HepG2 (cell line): ENCODE results near the gene PRMT7. TPM values are rescaled to one million over a fixed set of nuclear protein-coding genes. Genes with fewer than 3 reads are reported as not detected.

ENCODE experiments used
- ATAC-seq: fragments of 200-7000 bp; cut with Tn5 transposase; 3 replicates; pipeline ENCODE4 v1.9.1; 2020; ENCODE audit warnings: mild to moderate bottlenecking, moderate library complexity
- BruUV-seq: library from RNA; stranded (reverse); fragments of 400-500 nt; replicated peaks from 2 replicates; lab custom pipeline; 2021; lab: Mats Ljungman, UMichigan
- CTCF ChIA-PET: fragments of 300-600 bp; formaldehyde crosslinking; extraction: SDS; loops from one replicate; lab custom pipeline; 2021; ENCODE audit warnings: low total read pairs, inconsistent platforms, low intra/inter-chr PET ratio; lab: Yijun Ruan, JAX
- POLR2A ChIA-PET: fragments of 350-600 bp; sonication (Branson Sonifier 250); formaldehyde crosslinking; loops from one replicate; lab custom pipeline; 2020; ENCODE audit warnings: antibody characterized with exemption, inconsistent platforms; lab: Yijun Ruan, JAX
- DNase-seq: peaks from one replicate; pipeline ENCODE4 v3.0.0-alpha.2; 2015; ENCODE audit warnings: low spot score
- FAIRE-seq: peaks from 3 replicates; lab custom pipeline; 2011; peaks lifted over from hg19 to GRCh38; lab: Jason Lieb, UNC
- H2AFZ ChIP-seq: one replicate; pipeline ENCODE4 v1.6.1; 2011; ENCODE audit warnings: low read length, inconsistent platforms
- H3K27ac ChIP-seq: fragments of 300-600 bp; 3 replicates; pipeline ENCODE4 v1.8.0; 2011; ENCODE audit warnings: mixed run types, mild to moderate bottlenecking, mixed read lengths, low read length, inconsistent platforms; ENCODE audit not compliant: insufficient read depth; ENCODE audit errors: extremely low read length
- H3K27me3 ChIP-seq, 2 experiments: fragments of 200-600 bp in 1 of 2; 2 replicates in 1 of 2; 3 replicates in 1 of 2; pipeline versions ENCODE4 v1.6.0 to v1.8.0; 2011; ENCODE audit warnings: low read length in 2 of 2, mild to moderate bottlenecking in 2 of 2, moderate library complexity in 2 of 2, inconsistent platforms in 1 of 2; ENCODE audit not compliant: insufficient read depth in 2 of 2, control insufficient read depth in 1 of 2
- H3K36me3 ChIP-seq, 2 experiments: fragments of 200-600 bp in 1 of 2; replicated peaks in 1 of 2; 2 replicates in 1 of 2; 3 replicates in 1 of 2; pipeline versions ENCODE4 v1.5.1 to v1.8.0; 2011; ENCODE audit warnings: low read length in 2 of 2, inconsistent platforms in 1 of 2; ENCODE audit not compliant: insufficient read depth in 2 of 2, control insufficient read depth in 1 of 2
- H3K4me1 ChIP-seq: 2 replicates; pipeline ENCODE4 v1.5.1; 2012; ENCODE audit warnings: low read length, inconsistent platforms; ENCODE audit not compliant: insufficient read depth
- H3K4me2 ChIP-seq: 2 replicates; pipeline ENCODE4 v1.6.0; 2011; ENCODE audit warnings: low read depth, low read length, inconsistent platforms
- H3K4me3 ChIP-seq, 3 experiments: fragments of 200-600 bp in 1 of 3; sonication (generic), shearing (Covaris generic) in 1 of 3; replicated peaks in 1 of 3; 2 replicates each; pipeline ENCODE4 v1.5.1; 2011 to 2016; ENCODE audit warnings: low read length in 3 of 3, inconsistent platforms in 2 of 3, low read depth in 2 of 3, mild to moderate bottlenecking in 2 of 3, control low read depth in 1 of 3, mixed read lengths in 1 of 3; ENCODE audit not compliant: insufficient read depth in 1 of 3
- H3K79me2 ChIP-seq: one replicate; pipeline ENCODE4 v1.6.1; 2011; ENCODE audit warnings: low read length, inconsistent platforms; ENCODE audit not compliant: insufficient read depth
- H3K9ac ChIP-seq: 2 replicates; pipeline ENCODE4 v1.6.0; 2011; ENCODE audit warnings: mild to moderate bottlenecking, low read depth, low read length, inconsistent platforms; ENCODE audit not compliant: insufficient read depth
- H3K9me3 ChIP-seq: 2 replicates; pipeline ENCODE4 v1.5.1; 2012; ENCODE audit warnings: mild to moderate bottlenecking, low read length
- H4K20me1 ChIP-seq: 2 replicates; pipeline ENCODE4 v1.6.0; 2011; ENCODE audit warnings: inconsistent platforms, mild to moderate bottlenecking, low read length, moderate library complexity; ENCODE audit not compliant: insufficient read depth
- BRCA1 ChIP-seq: sonication (generic); formaldehyde crosslinking; IDR thresholded peaks from 2 replicates; pipeline ENCODE4 v1.4.0; 2020; ENCODE audit warnings: missing genetic modification reagents
- ERF ChIP-seq: IDR thresholded peaks from 2 replicates; pipeline ENCODE4 v1.6.1; 2018; ENCODE audit warnings: missing biosample characterization, missing genetic modification reagents
- ETV6 ChIP-seq: sonication (generic); formaldehyde crosslinking; conservative IDR thresholded peaks from 2 replicates; pipeline ENCODE4 v1.4.0; 2020; ENCODE audit warnings: missing genetic modification reagents
- IRF9 ChIP-seq: sonication (generic); formaldehyde crosslinking; IDR thresholded peaks from 2 replicates; pipeline ENCODE4 v1.8.0; 2022; ENCODE audit warnings: missing genetic modification reagents, mild to moderate bottlenecking, borderline replicate concordance
- NFE2L2 ChIP-seq: fragments of 150-350 bp; IDR thresholded peaks from 2 replicates; pipeline ENCODE4 v1.6.1; 2014; ENCODE audit warnings: low read length
- NFKBIZ ChIP-seq: IDR thresholded peaks from 2 replicates; pipeline ENCODE4 v1.6.1; 2018; ENCODE audit warnings: missing genetic modification reagents, missing compliant biosample characterization
- PHF20 ChIP-seq: sonication (generic); formaldehyde crosslinking; IDR thresholded peaks from 2 replicates; pipeline ENCODE4 v1.5.0; 2020; ENCODE audit warnings: mild to moderate bottlenecking, missing genetic modification reagents
- SATB2 ChIP-seq: sonication (generic); formaldehyde crosslinking; IDR thresholded peaks from 2 replicates; pipeline ENCODE4 v1.5.0; 2020; ENCODE audit warnings: missing genetic modification reagents
- SIX1 ChIP-seq: sonication (generic); formaldehyde crosslinking; IDR thresholded peaks from 2 replicates; pipeline ENCODE4 v1.4.0; 2020; ENCODE audit warnings: missing genetic modification reagents, borderline replicate concordance
- SMAD1 ChIP-seq: sonication (generic); formaldehyde crosslinking; IDR thresholded peaks from 2 replicates; pipeline ENCODE4 v1.4.0; 2020; ENCODE audit warnings: missing genetic modification reagents, low read depth, mild to moderate bottlenecking, borderline replicate concordance
- TRIM22 ChIP-seq: fragments of 450-650 bp; IDR thresholded peaks from 2 replicates; pipeline ENCODE4 v1.6.1; 2017
- ZBTB3 ChIP-seq: sonication (generic); formaldehyde crosslinking; IDR thresholded peaks from 2 replicates; pipeline ENCODE4 v1.4.0; 2020; ENCODE audit warnings: low read depth, mild to moderate bottlenecking, moderate library complexity, missing genetic modification reagents, borderline replicate concordance
- ZFP36L1 ChIP-seq: sonication (generic); formaldehyde crosslinking; IDR thresholded peaks from 2 replicates; pipeline ENCODE4 v1.8.0; 2022; ENCODE audit warnings: mild to moderate bottlenecking, missing genetic modification reagents, moderate library complexity
- ZIK1 ChIP-seq: sonication (generic); formaldehyde crosslinking; IDR thresholded peaks from 2 replicates; pipeline ENCODE4 v1.5.0; 2020; ENCODE audit warnings: mild to moderate bottlenecking, low read depth, missing genetic modification reagents, borderline replicate concordance
- ZKSCAN8 ChIP-seq: IDR thresholded peaks from 2 replicates; pipeline ENCODE4 v1.6.1; 2016; ENCODE audit warnings: borderline replicate concordance, missing genetic modification reagents, missing compliant biosample characterization
- ZMAT3 ChIP-seq: sonication (generic); formaldehyde crosslinking; conservative IDR thresholded peaks from 2 replicates; pipeline ENCODE4 v1.7.0; 2021; ENCODE audit warnings: missing genetic modification reagents
- ZNF205 ChIP-seq: IDR thresholded peaks from 2 replicates; pipeline ENCODE4 v1.6.1; 2018; ENCODE audit warnings: missing biosample characterization, missing genetic modification reagents
- ZNF234 ChIP-seq: sonication (generic); formaldehyde crosslinking; conservative IDR thresholded peaks from 2 replicates; pipeline ENCODE4 v1.5.1; 2020; ENCODE audit warnings: mild to moderate bottlenecking, missing genetic modification reagents
- ZNF775 ChIP-seq: sonication (generic); formaldehyde crosslinking; IDR thresholded peaks from 2 replicates; pipeline ENCODE4 v1.4.0; 2020; ENCODE audit warnings: missing genetic modification reagents, mild to moderate bottlenecking, moderate library complexity, borderline replicate concordance
- WGBS: methylation state at CpG from one replicate; pipeline ENCODE4 v1.1.6; 2017; ENCODE audit warnings: low lambda C conversion rate; 5-methylcytosine and 5-hydroxymethylcytosine counted together
- in situ Hi-C: cut with HindIII; loops from 2 replicates; pipeline ENCODE4 v1.10.0; 2017; ENCODE audit warnings: low pct_unique_long_range_greater_than_20kb; ENCODE audit not compliant: extremely low pct_ligation_motif_present
- intact Hi-C: fragments of 100-400 bp; cut with micrococcal nuclease; formaldehyde crosslinking; loops from one replicate; pipeline ENCODE4 v1.10.0; 2022; ENCODE audit not compliant: unreplicated experiment
- polyA plus RNA-seq, 8 experiments: library from polyadenylated mRNA; depleted of rRNA in 3 of 8; stranded (reverse) in 7 of 8; unstranded in 1 of 8; fragments of >200 nt; fragmentation: Illumina TruSeq in 4 of 8; extraction: Trizol in 4 of 8; gene quantifications; 2 replicates each; pipeline versions ENCODE4 v1.2.1 to v1.2.3, GENCODE V29; 2011 to 2016; ENCODE audit warnings: low read depth in 4 of 8, missing spikeins in 1 of 8, mixed read lengths in 1 of 8; ENCODE audit not compliant: insufficient read depth in 1 of 8
- total RNA-seq, 5 experiments: library from RNA; depleted of rRNA; stranded (reverse); fragments of >200 nt; fragmentation: Illumina TruSeq; extraction: Trizol; gene quantifications; 2 replicates each; pipeline ENCODE4 v1.2.3, GENCODE V29; 2016; ENCODE audit warnings: low read depth in 1 of 5
- TF ChIP-seq, protein P1 (sequence below): sonication (generic); formaldehyde crosslinking; IDR thresholded peaks from 2 replicates; pipeline ENCODE4 v1.8.1; 2023; ENCODE audit warnings: missing genetic modification reagents, inconsistent platforms, borderline replicate concordance

Gene PRMT7
- total and polyA plus RNA-seq, 2 of the 13 experiments (the other 11 are each of a cell fraction or from before 2014, with no cell fraction given): 47.5 to 55.0 TPM

- no peak for TF ChIP-seq NFE2L2
- no peak for TF ChIP-seq ZNF234 (CRISPR knock-in tag)
- no peak for TF ChIP-seq TRIM22
Observed at GRCh38 chr16:68385371-68385770, 74.6 kb downstream of the PRMT7 start (continued).

- Histone ChIP-seq H3K4me3 (no peak overlapping the region), H3K79me2 (no peaks in the 10 kb centered on the region), H3K4me2 (no peak overlapping the region), H3K9me3 (no peaks in the 10 kb centered on the region), H2AFZ (no peak overlapping the region), H4K20me1 (no peaks in the 10 kb centered on the region), H3K27me3 (peaks cover 0 to 22% of the 10 kb centered on the region in 2 experiments; a peak in 4 of 5 replicates), H3K27ac (no peak overlapping the region), H3K36me3 (no peaks in the 10 kb centered on the region), H3K4me1 (peaks cover 24% of the 10 kb centered on the region), H3K9ac (no peak overlapping the region)
- FAIRE-seq: no peak
- WGBS: 18% methylated on average over 12 of the region's 14 CpGs
- no TSS peak for BruUV-seq
- in situ Hi-C loops: no loop called here
- ChIA-PET CTCF (no interaction called here), POLR2A (no interaction called here)
- intact Hi-C loops: loop anchor here (10.0 kb wide), 1 partner anchor 58 kb away; the partner anchor contains the start of gene SMPD3
- ATAC-seq: no peak
- DNase-seq: no peak
- no peak for TF ChIP-seq ERF (CRISPR knock-in tag)
- TF ChIP-seq IRF9 (CRISPR knock-in tag): no peak
- no peak for TF ChIP-seq ZBTB3 (CRISPR knock-in tag)
- TF ChIP-seq ZNF775 (CRISPR knock-in tag): no peak
- no peak for TF ChIP-seq ZFP36L1 (CRISPR knock-in tag)
- TF ChIP-seq ZNF205 (CRISPR knock-in tag): no peak
- TF ChIP-seq SMAD1: no peak
- TF ChIP-seq ZMAT3 (CRISPR knock-in tag): no peak
- no peak for TF ChIP-seq BRCA1 (CRISPR knock-in tag)
- TF ChIP-seq SATB2 (CRISPR knock-in tag): no peak
- TF ChIP-seq ETV6: no peak
- TF ChIP-seq SIX1 (CRISPR knock-in tag): no peak
- TF ChIP-seq PHF20 (CRISPR knock-in tag): no peak
- TF ChIP-seq ZIK1 (CRISPR knock-in tag): no peak
- TF ChIP-seq, protein P1, sequence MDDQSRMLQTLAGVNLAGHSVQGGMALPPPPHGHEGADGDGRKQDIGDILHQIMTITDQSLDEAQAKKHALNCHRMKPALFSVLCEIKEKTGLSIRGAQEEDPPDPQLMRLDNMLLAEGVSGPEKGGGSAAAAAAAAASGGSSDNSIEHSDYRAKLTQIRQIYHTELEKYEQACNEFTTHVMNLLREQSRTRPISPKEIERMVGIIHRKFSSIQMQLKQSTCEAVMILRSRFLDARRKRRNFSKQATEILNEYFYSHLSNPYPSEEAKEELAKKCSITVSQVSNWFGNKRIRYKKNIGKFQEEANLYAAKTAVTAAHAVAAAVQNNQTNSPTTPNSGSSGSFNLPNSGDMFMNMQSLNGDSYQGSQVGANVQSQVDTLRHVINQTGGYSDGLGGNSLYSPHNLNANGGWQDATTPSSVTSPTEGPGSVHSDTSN (CRISPR knock-in tag): no peak
- TF ChIP-seq NFKBIZ (CRISPR knock-in tag): no peak
- no peak for TF ChIP-seq ZKSCAN8 (CRISPR knock-in tag)
Observed at GRCh38 chr16:68386628-68387027, 75.8 kb downstream of the PRMT7 start.
